ENCODE results near the gene ERN2.

- TF ChIP-seq CTCF (IDR thresholded peaks at IDR 0.05), result no peak
- TF ChIP-seq POLR2A (IDR thresholded peaks at IDR 0.05), result no peak
These were observed 42.4 kb upstream of the ERN2 start for GRCh38 chr16:23755484-23755809.

All from vagina (tissue), 2 donors.